ENCODE data around the gene GPR151. TPM values are rescaled to one million over a fixed set of nuclear protein-coding genes. Genes with fewer than 3 reads are reported as not detected.
"Not testable (repeated sequence)": the region's sequence is repeated elsewhere in the genome, so short reads cannot be mapped to it uniquely, and the experiment has no call there.

The GPR151 gene
- not detected for total RNA-seq

GRCh38 chr5:146516151-146516475 is at the start of gene GPR151:
Gene GPR151, minus strand, starts transcription at chr5:146516190. Its CDS starts 77 bp downstream, at chr5:146516113.
- peaks cover under 1% of the 10 kb centered on the region for H3K36me3 ChIP-seq
- no peak for TF ChIP-seq POLR2AphosphoS5 (IDR thresholded peaks at IDR 0.05)
- TF ChIP-seq CTCF (IDR thresholded peaks at IDR 0.05): no peak
- TF ChIP-seq POLR2A (IDR thresholded peaks at IDR 0.05): no peak
- H3K27me3 ChIP-seq: no peaks in the 10 kb centered on the region
- DNase-seq (ENCODE audit: low spot score in 2 of 2): no peak
- no peaks in the 10 kb centered on the region for H3K4me1 ChIP-seq
- H3K4me3 ChIP-seq: no peak within 1 kb of the TSS
- intact Hi-C loops (cut with DNase I; ENCODE audit: low total_unique reads): loop anchor here (10.0 kb wide), 1 partner anchor 1451 kb away; no protein-coding TSS in a partner anchor
- H3K27ac ChIP-seq: no peak within 1 kb of the TSS
- no peaks in the 10 kb centered on the region for H3K9me3 ChIP-seq

GRCh38 chr5:146564007-146564762 is 48.2 kb upstream of the GPR151 start:
- Histone ChIP-seq H3K9me3 (no peaks in the 10 kb centered on the region), H3K27me3 (no peaks in the 10 kb centered on the region), H3K4me3 (no peak overlapping the region), H3K27ac (peak overlapping the region; percentile 56 to 61), H3K4me1 (no peaks in the 10 kb centered on the region), H3K36me3 (no peaks in the 10 kb centered on the region)
- no peak for DNase-seq (ENCODE audit: low spot score in 2 of 2)
- TF ChIP-seq POLR2A (IDR thresholded peaks at IDR 0.05): no peak
- intact Hi-C loops (cut with DNase I; ENCODE audit: low total_unique reads): no loop called here

GRCh38 chr5:146562461-146562860 is 46.5 kb upstream of the GPR151 start:
- TF ChIP-seq CTCF (IDR thresholded peaks at IDR 0.05) (no peak), POLR2A (IDR thresholded peaks at IDR 0.05) (no peak), POLR2AphosphoS5 (IDR thresholded peaks at IDR 0.05) (no peak)
- intact Hi-C loops (cut with DNase I; ENCODE audit: low total_unique reads): no loop called here
- Histone ChIP-seq H3K27ac (no peak overlapping the region), H3K4me1 (no peaks in the 10 kb centered on the region), H3K27me3 (no peaks in the 10 kb centered on the region), H3K9me3 (no peaks in the 10 kb centered on the region), H3K36me3 (no peaks in the 10 kb centered on the region), H3K4me3 (no peak overlapping the region)
- no peak for DNase-seq (ENCODE audit: low spot score in 2 of 2)

- H3K36me3 ChIP-seq: no peaks in the 10 kb centered on the region
- no peaks in the 10 kb centered on the region for H3K4me1 ChIP-seq
- H3K4me3 ChIP-seq: no peak overlapping the region
- H3K9me3 ChIP-seq: no peaks in the 10 kb centered on the region
- no peaks in the 10 kb centered on the region for H3K27me3 ChIP-seq
- no peak overlapping the region for H3K27ac ChIP-seq
- TF ChIP-seq POLR2AphosphoS5 (IDR thresholded peaks at IDR 0.05) (no peak), CTCF (IDR thresholded peaks at IDR 0.05) (no peak), POLR2A (IDR thresholded peaks at IDR 0.05) (no peak)
- intact Hi-C loops (cut with DNase I; ENCODE audit: low total_unique reads): no loop called here
- DNase-seq (ENCODE audit: low spot score in 2 of 2): no peak
Measured at GRCh38 chr5:146561711-146562110, 45.7 kb upstream of the GPR151 start.

GRCh38 chr5:146560205-146560812 is 44.3 kb upstream of the GPR151 start:
- H3K9me3 ChIP-seq: no peaks in the 10 kb centered on the region
- H3K4me1 ChIP-seq: no peaks in the 10 kb centered on the region
- no peaks in the 10 kb centered on the region for H3K27me3 ChIP-seq
- no peak overlapping the region for H3K27ac ChIP-seq
- intact Hi-C loops (cut with DNase I; ENCODE audit: low total_unique reads): no loop called here
- no peaks in the 10 kb centered on the region for H3K36me3 ChIP-seq
- no peak for DNase-seq (ENCODE audit: low spot score in 2 of 2)
- no peak overlapping the region for H3K4me3 ChIP-seq
- TF ChIP-seq CTCF (IDR thresholded peaks at IDR 0.05): no peak
- TF ChIP-seq POLR2A (IDR thresholded peaks at IDR 0.05): no peak
- no peak for TF ChIP-seq POLR2AphosphoS5 (IDR thresholded peaks at IDR 0.05)

GRCh38 chr5:146556884-146557283 is 40.9 kb upstream of the GPR151 start:
- H3K27me3 ChIP-seq; H3K36me3 ChIP-seq; H3K4me1 ChIP-seq; H3K27ac ChIP-seq; intact Hi-C loops (cut with DNase I; ENCODE audit: low total_unique reads); H3K4me3 ChIP-seq; DNase-seq (ENCODE audit: low spot score in 2 of 2); H3K9me3 ChIP-seq: not testable (repeated sequence)

All from breast epithelium (tissue), 4 donors.